ENCODE results near the gene CRYAB.
A peak's percentile ranks its signal among the peaks of the same experiment; 100 is the strongest.

Gene CRYAB

GRCh38 chr11:111930472-111930871 is 18.9 kb upstream of the CRYAB start:
- H3K4me3 Mint-ChIP-seq = no peak overlapping the region
- H3K36me3 Mint-ChIP-seq (ENCODE audit: low read depth) = no peaks in the 10 kb centered on the region
- H3K4me1 Mint-ChIP-seq = peaks cover 31% of the 10 kb centered on the region
- TF ChIP-seq, protein P1, sequence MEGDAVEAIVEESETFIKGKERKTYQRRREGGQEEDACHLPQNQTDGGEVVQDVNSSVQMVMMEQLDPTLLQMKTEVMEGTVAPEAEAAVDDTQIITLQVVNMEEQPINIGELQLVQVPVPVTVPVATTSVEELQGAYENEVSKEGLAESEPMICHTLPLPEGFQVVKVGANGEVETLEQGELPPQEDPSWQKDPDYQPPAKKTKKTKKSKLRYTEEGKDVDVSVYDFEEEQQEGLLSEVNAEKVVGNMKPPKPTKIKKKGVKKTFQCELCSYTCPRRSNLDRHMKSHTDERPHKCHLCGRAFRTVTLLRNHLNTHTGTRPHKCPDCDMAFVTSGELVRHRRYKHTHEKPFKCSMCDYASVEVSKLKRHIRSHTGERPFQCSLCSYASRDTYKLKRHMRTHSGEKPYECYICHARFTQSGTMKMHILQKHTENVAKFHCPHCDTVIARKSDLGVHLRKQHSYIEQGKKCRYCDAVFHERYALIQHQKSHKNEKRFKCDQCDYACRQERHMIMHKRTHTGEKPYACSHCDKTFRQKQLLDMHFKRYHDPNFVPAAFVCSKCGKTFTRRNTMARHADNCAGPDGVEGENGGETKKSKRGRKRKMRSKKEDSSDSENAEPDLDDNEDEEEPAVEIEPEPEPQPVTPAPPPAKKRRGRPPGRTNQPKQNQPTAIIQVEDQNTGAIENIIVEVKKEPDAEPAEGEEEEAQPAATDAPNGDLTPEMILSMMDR (IDR thresholded peaks at IDR 0.05) = no peak
- DNase-seq = no peak
- H3K9me3 Mint-ChIP-seq = no peaks in the 10 kb centered on the region
- H3K27me3 Mint-ChIP-seq (ENCODE audit: low read depth, poor library complexity) = no peaks in the 10 kb centered on the region
- no peak overlapping the region for H3K27ac Mint-ChIP-seq

- H3K4me3 Mint-ChIP-seq = peak overlapping the region; percentile 81
- H3K4me1 Mint-ChIP-seq = peaks cover 46% of the 10 kb centered on the region
- DNase-seq = peak; percentile 98
- H3K36me3 Mint-ChIP-seq (ENCODE audit: low read depth) = no peaks in the 10 kb centered on the region
- H3K27ac Mint-ChIP-seq = peak overlapping the region; percentile 99
- TF ChIP-seq, protein P1 (IDR thresholded peaks at IDR 0.05) = no peak
- no peaks in the 10 kb centered on the region for H3K9me3 Mint-ChIP-seq
- H3K27me3 Mint-ChIP-seq (ENCODE audit: low read depth, poor library complexity) = peaks cover 4% of the 10 kb centered on the region
These were observed 15.2 kb upstream of the CRYAB start for GRCh38 chr11:111926505-111927391.

GRCh38 chr11:111925953-111926352 is 14.4 kb upstream of the CRYAB start:
- peaks cover 7% of the 10 kb centered on the region for H3K27me3 Mint-ChIP-seq (ENCODE audit: low read depth, poor library complexity)
- H3K9me3 Mint-ChIP-seq = no peaks in the 10 kb centered on the region
- peak overlapping the region; percentile 77 for H3K4me3 Mint-ChIP-seq
- TF ChIP-seq, protein P1 (IDR thresholded peaks at IDR 0.05) = no peak
- H3K36me3 Mint-ChIP-seq (ENCODE audit: low read depth) = no peaks in the 10 kb centered on the region
- DNase-seq = no peak
- H3K27ac Mint-ChIP-seq = no peak overlapping the region
- H3K4me1 Mint-ChIP-seq = peaks cover 46% of the 10 kb centered on the region

DNA sequence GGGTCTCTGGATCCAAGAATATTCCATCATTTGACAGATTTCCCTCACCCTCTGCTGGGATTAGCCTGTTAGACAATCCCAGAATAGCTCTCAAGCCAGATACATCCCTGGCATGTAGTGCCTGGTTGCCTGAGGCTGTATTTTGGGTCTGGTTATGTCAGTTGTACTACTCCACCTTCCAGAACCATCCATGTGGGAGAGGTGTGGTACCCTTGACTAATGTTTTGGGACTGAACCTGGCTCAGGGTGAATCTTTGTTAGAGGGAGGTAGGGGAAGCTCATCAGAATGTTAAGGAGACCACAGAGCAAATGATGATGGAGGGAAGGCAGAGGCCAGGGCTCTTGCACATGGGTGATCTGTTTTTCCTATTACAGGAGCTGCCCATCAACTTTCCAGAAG is 12.4 kb upstream of the CRYAB start:
- no peak for DNase-seq
- H3K9me3 Mint-ChIP-seq = no peaks in the 10 kb centered on the region
- no peak overlapping the region for H3K27ac Mint-ChIP-seq
- no peaks in the 10 kb centered on the region for H3K36me3 Mint-ChIP-seq (ENCODE audit: low read depth)
- H3K4me1 Mint-ChIP-seq = peaks cover 48% of the 10 kb centered on the region
- TF ChIP-seq, protein P1 (IDR thresholded peaks at IDR 0.05) = no peak
- H3K4me3 Mint-ChIP-seq = peak overlapping the region; percentile 3
- peaks cover 7% of the 10 kb centered on the region for H3K27me3 Mint-ChIP-seq (ENCODE audit: low read depth, poor library complexity)

GRCh38 chr11:111923351-111923788 is 11.8 kb upstream of the CRYAB start:
- Mint-ChIP-seq H3K4me3 (peak overlapping the region; percentile 18), H3K27me3 (ENCODE audit: low read depth, poor library complexity) (peaks cover 7% of the 10 kb centered on the region), H3K27ac (peak overlapping the region; percentile 93), H3K36me3 (ENCODE audit: low read depth) (no peaks in the 10 kb centered on the region), H3K9me3 (no peaks in the 10 kb centered on the region), H3K4me1 (peaks cover 53% of the 10 kb centered on the region)
- DNase-seq = no peak
- TF ChIP-seq, protein P1 (IDR thresholded peaks at IDR 0.05) = no peak

- Mint-ChIP-seq H3K27ac (peak overlapping the region; percentile 93), H3K36me3 (ENCODE audit: low read depth) (no peaks in the 10 kb centered on the region), H3K27me3 (ENCODE audit: low read depth, poor library complexity) (peaks cover 7% of the 10 kb centered on the region), H3K4me1 (peaks cover 59% of the 10 kb centered on the region), H3K4me3 (no peak overlapping the region), H3K9me3 (no peaks in the 10 kb centered on the region)
- no peak for DNase-seq
- TF ChIP-seq, protein P1 (IDR thresholded peaks at IDR 0.05) = no peak
These were observed 11.2 kb upstream of the CRYAB start for GRCh38 chr11:111922803-111923202.

Measured in nephron progenitor cell (in vitro differentiated cells).